H1 (cell line): ENCODE measurements around the gene ISLR2. TPM values are rescaled to one million over a fixed set of nuclear protein-coding genes. Genes with fewer than 3 reads are reported as not detected.

Source experiments
- EGR1 ChIP-seq: IDR thresholded peaks from 2 replicates; pipeline ENCODE4 v1.6.1; 2011; ENCODE audit warnings: low read depth, low read length, borderline replicate concordance
- GABPA ChIP-seq: IDR thresholded peaks from 2 replicates; pipeline ENCODE4 v1.6.1; 2011; ENCODE audit warnings: mild to moderate bottlenecking, low read length, moderate library complexity, borderline replicate concordance; ENCODE audit not compliant: insufficient read depth
- POU5F1 ChIP-seq: IDR thresholded peaks from 2 replicates; pipeline ENCODE4 v1.6.1; 2011; ENCODE audit warnings: low read depth, mild to moderate bottlenecking, low read length, moderate library complexity
- SIX5 ChIP-seq: IDR thresholded peaks from 2 replicates; pipeline ENCODE4 v1.6.1; 2011; ENCODE audit warnings: mild to moderate bottlenecking, low read depth, low read length
- SP2 ChIP-seq: IDR thresholded peaks from 2 replicates; pipeline ENCODE4 v1.6.1; 2012; ENCODE audit warnings: mild to moderate bottlenecking, low read length, inconsistent platforms
- polyA plus RNA-seq, 7 experiments: library from polyadenylated mRNA; depleted of rRNA in 3 of 7; stranded (reverse) in 5 of 7; unstranded in 2 of 7; fragments of >200 nt in 5 of 7; fragments of 200-250 nt in 2 of 7; gene quantifications; 1 replicate in 5 of 7; 2 replicates in 1 of 7; 4 replicates in 1 of 7; pipeline versions ENCODE4 v1.2.1 to v1.2.3, GENCODE V29; 2011 to 2013; ENCODE audit warnings: missing spikeins in 2 of 7, mixed read lengths in 2 of 7
- total RNA-seq: library from RNA; stranded (reverse); fragmentation: NEBNext Ultra II Directional; extraction: Animal tissue kit (Norgen Biotek cat#: 25700); gene quantifications from 2 replicates; pipeline ENCODE4 v1.2.1, GENCODE V29; 2021

The ISLR2 gene
- total and polyA plus RNA-seq, 2 of the 8 experiments (the other 6 are each of a cell fraction or from before 2014, with no cell fraction given), result 0.47 to 0.58 TPM

DNA sequence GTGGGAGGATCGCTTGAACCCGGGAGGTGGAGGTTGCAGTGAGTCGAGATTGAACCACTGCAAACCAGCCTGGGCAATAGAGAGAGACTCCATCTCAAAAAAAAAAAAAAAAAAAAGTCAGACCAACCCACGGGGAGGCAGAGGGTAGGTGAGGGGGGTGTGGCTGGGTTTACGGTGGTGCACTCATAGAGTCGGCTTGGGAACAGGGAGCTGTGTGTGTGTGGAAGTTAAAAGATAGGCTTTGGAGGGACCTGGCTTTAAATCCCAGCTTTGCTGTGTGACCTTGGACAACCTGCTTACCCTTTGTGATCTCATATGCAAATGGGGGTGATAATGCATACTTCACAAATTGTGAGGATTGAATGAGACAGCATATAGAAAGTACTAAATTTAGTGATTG is 10.0 kb upstream of the ISLR2 start (continued):
- no peak for TF ChIP-seq POU5F1
- TF ChIP-seq SP2, result no peak
- TF ChIP-seq EGR1, result no peak
- TF ChIP-seq GABPA, result no peak
- no peak for TF ChIP-seq SIX5
